Right lobe of liver (tissue), 4 donors: ENCODE results near the gene MBOAT7.
A peak's percentile ranks its signal among the peaks of the same experiment; 100 is the strongest.

Source experiments
- CTCF ChIP-seq, 4 donors: fragments of 200-600 bp in 3 of 4; fragments of 450-650 bp in 1 of 4; IDR thresholded peaks; one replicate each; pipeline versions ENCODE4 v1.5.1 to v1.8.0; 2016 to 2022; ENCODE audit warnings: antibody characterized with exemption in 4 of 4, mild to moderate bottlenecking in 2 of 4
- POLR2A ChIP-seq: fragments of 450-650 bp; IDR thresholded peaks from one replicate; pipeline ENCODE4 v1.6.1; 2017; ENCODE audit warnings: antibody characterized with exemption, mild to moderate bottlenecking
- donor health status: DM: no; HTN: no; CAD: no.
- donor health status: DM: no; HTN: no; CAD: no.
- donor health status: DM: no; HTN: yes; CAD: no.

GRCh38 chr19:54172471-54173358 lies 16.7 kb downstream of the MBOAT7 start, which contains the start of gene TMC4:
- peak in 1 of 4 donors; percentile 13 for TF ChIP-seq CTCF (IDR thresholded peaks at IDR 0.05)
- no peak for TF ChIP-seq POLR2A
